ENCODE results near the gene B3GAT1. TPM values are rescaled to one million over a fixed set of nuclear protein-coding genes. Genes with fewer than 3 reads are reported as not detected.

The B3GAT1 gene
- total RNA-seq, 1 experiment from 2014 or later = 4.9 TPM

GRCh38 chr11:134372961-134373360 lies 39.1 kb downstream of the B3GAT1 start:
- DNase-seq (ENCODE audit: low spot score) = no peak

DNA sequence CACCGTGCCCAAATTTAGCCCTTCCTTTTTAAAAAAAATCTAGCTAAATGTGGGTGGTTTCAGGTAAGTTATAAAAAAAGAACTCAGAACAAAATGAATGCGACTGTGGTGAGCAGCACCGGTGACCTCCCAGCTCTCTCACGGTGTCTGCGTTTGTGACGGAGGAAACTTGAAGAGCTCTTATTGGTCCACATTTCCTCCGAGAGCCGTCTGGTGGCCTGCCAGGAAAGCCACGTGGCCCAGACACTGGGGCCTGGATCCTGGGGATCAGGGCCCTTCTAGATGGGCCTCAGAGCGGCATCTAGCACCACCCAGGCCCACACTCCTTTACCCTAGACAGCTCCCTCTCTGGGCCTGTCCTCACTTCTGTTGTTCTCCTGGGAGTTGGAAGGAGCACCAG lies 39.5 kb downstream of the B3GAT1 start:
- no peak for DNase-seq (ENCODE audit: low spot score)

GRCh38 chr11:134371436-134372185 lies 40.4 kb downstream of the B3GAT1 start:
- DNase-seq (ENCODE audit: low spot score) = no peak

DNA sequence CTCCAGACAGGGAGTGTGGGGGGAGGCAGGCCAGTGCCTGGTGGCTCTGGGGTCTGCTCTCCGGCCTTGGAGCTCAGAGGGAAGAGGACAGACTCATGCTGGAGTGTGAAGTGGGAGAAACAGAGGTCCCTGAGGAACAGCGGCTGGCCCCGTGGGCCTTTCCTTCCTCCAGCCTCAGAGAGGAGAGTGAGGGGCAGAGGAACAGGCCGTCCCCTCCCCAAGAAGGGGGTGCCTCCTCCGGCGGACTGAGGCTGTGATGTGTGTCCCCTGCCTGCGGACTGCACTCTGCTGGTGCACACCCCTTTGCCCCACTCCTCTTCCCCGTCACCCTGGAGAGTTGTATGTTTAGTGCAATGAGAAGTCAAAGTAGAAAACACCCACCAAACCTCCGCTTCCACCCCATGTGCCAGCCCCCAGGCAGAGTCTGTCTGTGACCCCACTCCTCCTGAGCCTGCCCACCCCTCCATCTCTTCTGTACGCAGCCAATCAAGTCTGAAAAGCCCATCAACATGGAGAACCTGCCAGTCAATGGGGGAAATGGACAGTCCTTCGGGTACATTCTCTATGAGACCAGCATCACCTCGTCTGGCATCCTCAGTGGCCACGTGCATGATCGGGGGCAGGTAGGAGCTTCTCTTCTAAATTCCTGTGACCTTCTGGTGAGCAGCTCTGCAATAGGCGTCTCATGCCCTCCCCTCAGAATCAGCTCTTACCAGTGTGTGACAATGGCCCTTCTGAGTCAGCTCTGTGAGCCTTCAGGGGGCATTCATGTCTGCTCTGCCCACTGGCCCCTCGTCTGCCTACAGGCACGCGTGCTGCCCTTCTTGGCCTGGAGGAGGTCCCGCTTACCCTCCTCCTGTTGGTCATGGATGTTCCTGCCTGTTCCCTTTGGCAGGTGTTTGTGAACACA lies 41.3 kb downstream of the B3GAT1 start:
- DNase-seq (ENCODE audit: low spot score) = no peak

- no peak for DNase-seq (ENCODE audit: low spot score)
Observed at GRCh38 chr11:134369656-134370525, 42.2 kb downstream of the B3GAT1 start.

DNA sequence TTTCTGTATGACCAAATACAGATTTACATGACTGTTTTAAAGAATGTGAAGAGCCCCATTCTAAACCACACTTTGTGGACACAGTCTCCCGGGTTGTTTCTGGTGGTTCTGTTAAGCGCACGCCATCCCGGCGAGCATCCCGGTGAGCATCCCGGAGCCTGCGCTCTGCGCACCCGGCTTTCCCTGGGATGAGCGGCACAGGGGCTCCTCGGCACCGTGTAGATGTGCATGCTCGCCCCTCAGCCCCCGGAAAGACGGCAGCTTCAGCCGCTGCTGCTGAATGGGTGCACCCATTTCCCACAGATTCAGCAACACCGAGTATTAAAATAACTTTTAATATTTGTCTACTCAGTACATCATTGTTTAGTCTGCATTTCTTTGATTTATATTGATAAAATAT lies 44.3 kb downstream of the B3GAT1 start:
- no peak for DNase-seq (ENCODE audit: low spot score)

DNA sequence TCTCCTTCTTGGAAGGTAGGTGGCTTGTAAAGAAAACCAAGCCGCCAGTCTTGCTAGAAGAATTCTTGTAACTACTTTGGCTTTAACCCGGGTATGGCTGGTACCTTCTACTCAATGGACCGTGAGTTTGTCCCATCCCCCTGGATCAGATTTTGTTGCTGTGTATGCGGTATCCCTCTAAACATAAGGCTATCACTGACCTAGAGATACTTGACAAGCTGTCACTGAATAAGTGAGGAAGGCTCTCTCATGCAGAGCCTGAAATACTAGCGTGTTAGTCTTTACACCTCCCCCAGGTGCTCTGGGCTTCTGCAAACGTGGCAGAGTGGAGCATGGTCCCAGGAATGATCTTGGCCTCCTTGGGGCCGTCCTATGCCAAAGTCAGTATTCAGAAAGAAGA lies 45.8 kb downstream of the B3GAT1 start:
- DNase-seq (ENCODE audit: low spot score) = no peak

GRCh38 chr11:134365011-134365925 lies 46.8 kb downstream of the B3GAT1 start:
- DNase-seq (ENCODE audit: low spot score) = no peak

GRCh38 chr11:134364261-134364660 lies 47.8 kb downstream of the B3GAT1 start:
- DNase-seq (ENCODE audit: low spot score) = no peak

DNA sequence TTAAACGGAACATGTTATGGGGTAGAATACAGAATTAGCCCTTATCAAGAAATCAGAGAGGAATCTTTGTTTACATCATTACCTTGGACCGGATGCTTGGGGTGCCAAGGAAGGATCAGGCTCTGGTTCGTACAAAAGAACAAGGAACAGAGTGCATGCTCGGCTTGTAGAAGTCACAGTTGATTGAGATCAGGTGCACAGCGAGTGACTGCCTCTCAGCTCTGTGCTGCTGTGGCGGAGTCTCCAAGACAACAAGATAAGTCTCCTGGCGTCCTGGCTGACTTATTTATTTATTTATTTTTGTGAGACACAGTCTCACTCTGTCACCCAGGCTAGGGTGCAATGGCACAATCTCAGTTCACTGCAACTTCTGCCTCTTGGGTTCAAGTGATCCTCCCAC lies 48.5 kb downstream of the B3GAT1 start:
- no peak for DNase-seq (ENCODE audit: low spot score)

DNA sequence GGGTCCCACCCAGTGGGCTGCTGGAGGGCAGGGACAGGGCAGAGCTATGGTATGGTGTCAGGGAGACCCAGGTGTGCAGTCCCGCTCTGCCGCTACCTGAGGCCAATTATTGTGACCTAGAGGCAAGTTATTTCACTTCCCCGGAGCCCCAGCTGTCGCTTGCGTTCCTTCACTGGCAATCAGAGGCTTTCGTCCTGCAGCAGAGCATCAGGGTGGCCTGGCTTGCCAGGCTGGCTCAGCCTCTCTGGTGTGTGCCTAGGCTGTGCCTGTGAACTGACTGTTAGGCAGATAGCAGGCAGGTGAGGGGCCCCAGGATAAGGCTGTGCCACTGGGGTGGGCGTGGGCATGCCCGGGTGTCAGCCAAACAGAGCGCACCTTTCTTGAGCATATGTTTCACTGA lies 48.9 kb downstream of the B3GAT1 start:
- DNase-seq (ENCODE audit: low spot score) = no peak

DNA sequence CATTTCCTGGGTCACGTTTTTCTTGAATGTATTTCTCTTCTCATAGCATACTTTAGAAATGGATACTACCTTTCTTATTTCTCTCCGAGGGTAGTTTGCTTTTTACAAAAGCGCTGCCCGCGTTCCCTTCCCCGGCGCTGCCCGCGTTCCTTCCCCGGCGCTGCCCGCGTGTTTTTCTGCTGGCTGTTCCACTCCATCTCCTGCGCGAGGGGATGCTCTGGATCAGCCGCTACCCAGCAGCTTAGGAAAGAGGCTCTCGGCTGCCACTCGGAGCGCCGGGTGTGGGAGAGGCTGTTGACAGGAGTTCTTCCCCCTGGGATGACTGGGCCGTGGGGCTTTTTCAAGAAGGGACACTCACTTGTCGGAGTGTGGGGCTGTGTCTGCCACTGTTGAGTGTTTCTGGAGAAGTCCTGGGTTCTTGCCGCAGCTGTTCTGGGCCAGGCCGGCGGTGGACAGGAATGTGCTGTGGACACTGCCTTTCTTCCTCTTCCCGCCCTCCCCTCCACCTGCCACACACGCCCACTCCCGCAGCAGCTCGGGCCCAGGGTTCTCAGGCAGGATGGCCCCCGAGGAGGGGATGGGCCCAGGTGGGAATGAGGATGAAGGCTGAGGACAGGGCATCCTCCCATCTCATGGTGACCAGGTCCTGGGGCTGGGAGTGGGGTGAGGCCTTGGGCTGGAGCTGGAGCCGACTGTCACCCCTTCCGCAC lies 49.7 kb downstream of the B3GAT1 start:
- no peak for DNase-seq (ENCODE audit: low spot score)

- DNase-seq (ENCODE audit: low spot score) = no peak
Observed at GRCh38 chr11:134361661-134362060, 50.4 kb downstream of the B3GAT1 start.

- DNase-seq (ENCODE audit: low spot score) = no peak
Observed at GRCh38 chr11:134360050-134360835, 51.8 kb downstream of the B3GAT1 start.

- no peak for DNase-seq (ENCODE audit: low spot score)
Observed at GRCh38 chr11:134359646-134360045, 52.4 kb downstream of the B3GAT1 start.

- no peak for DNase-seq (ENCODE audit: low spot score)
Observed at GRCh38 chr11:134358856-134359490, 53.1 kb downstream of the B3GAT1 start.

- DNase-seq (ENCODE audit: low spot score) = no peak
Observed at GRCh38 chr11:134358165-134358855, 53.7 kb downstream of the B3GAT1 start.

- DNase-seq (ENCODE audit: low spot score) = no peak
Observed at GRCh38 chr11:134357545-134357839, 54.5 kb downstream of the B3GAT1 start.
